Measurements from ENCODE around the gene LTBP3. TPM values are rescaled to one million over a fixed set of nuclear protein-coding genes. Genes with fewer than 3 reads are reported as not detected.

LTBP3 gene
- total and polyA plus RNA-seq, 2 of the 13 experiments (the other 11 are each of a cell fraction or from before 2014, with no cell fraction given): 12.2 to 68.1 TPM

- peak; percentile 53 for TF ChIP-seq UBTF (CRISPR knock-in tag; IDR thresholded peaks at IDR 0.05)
- TF ChIP-seq XRCC5 (optimal IDR thresholded peaks at IDR 0.05; ENCODE audit: low read length): peak; percentile 40
- TF ChIP-seq PAXIP1 (CRISPR knock-in tag; conservative IDR thresholded peaks at IDR 0.05): peak; percentile 20; the same call in 1 of the 2 replicates
- peak; percentile 84 for TF ChIP-seq JUND (CRISPR knock-in tag; IDR thresholded peaks at IDR 0.05)
- no peak for TF ChIP-seq ZNF652 (CRISPR knock-in tag; IDR thresholded peaks at IDR 0.05; ENCODE audit: borderline replicate concordance, low read depth)
- peak; percentile 95 for TF ChIP-seq FOSL2 (CRISPR knock-in tag; IDR thresholded peaks at IDR 0.05)
- no peak for TF ChIP-seq ZFP36 (IDR thresholded peaks at IDR 0.05; ENCODE audit: borderline replicate concordance, low read depth, low read length, partially characterized antibody)
- TF ChIP-seq THAP8 (CRISPR knock-in tag; IDR thresholded peaks at IDR 0.05; ENCODE audit: borderline replicate concordance): no peak
- no peak for TF ChIP-seq DMTF1 (CRISPR knock-in tag; IDR thresholded peaks at IDR 0.05)
- 0 out of 2 replicates have a peak, but pooled peaks have one; percentile 7 for TF ChIP-seq ZNF598 (CRISPR knock-in tag; IDR thresholded peaks at IDR 0.05; ENCODE audit: borderline replicate concordance)
- TF ChIP-seq ZNF20 (CRISPR knock-in tag; IDR thresholded peaks at IDR 0.05): no peak
- TF ChIP-seq NCOA2 (CRISPR knock-in tag; IDR thresholded peaks at IDR 0.05): peak; percentile 15; the same call in 1 of the 2 replicates
- peak; percentile 50; the same call in 1 of the 2 replicates for TF ChIP-seq ZNF556 (CRISPR knock-in tag; IDR thresholded peaks at IDR 0.05; ENCODE audit: borderline replicate concordance)
- TF ChIP-seq ZNF343 (CRISPR knock-in tag; IDR thresholded peaks at IDR 0.05): 0 out of 2 replicates have a peak, but pooled peaks have one; percentile 44
These were observed 66.4 kb downstream of the LTBP3 start (continued) for GRCh38 chr11:65491614-65492386.
